ENCODE results near the gene CEACAM16.

GRCh38 chr19:44649578-44650145 is 49.3 kb upstream of the CEACAM16 start:
- TF ChIP-seq POLR2A (IDR thresholded peaks at IDR 0.05) (no peak), CTCF (IDR thresholded peaks at IDR 0.05 in 4 of 5, conservative IDR thresholded peaks at IDR 0.05 in 1 of 5) (no peak)
